Purkinje cell (primary cell): Measurements from ENCODE around the gene ANXA1. TPM values are rescaled to one million over a fixed set of nuclear protein-coding genes. Genes with fewer than 3 reads are reported as not detected.

Source experiments
- polyA plus RNA-seq: library from polyadenylated mRNA; unstranded; fragments of >200 nt; fragmentation: Nextera tagmentation; gene quantifications from 2 replicates; pipeline ENCODE4 v1.2.1, GENCODE V29; 2014

Gene ANXA1, protein sequence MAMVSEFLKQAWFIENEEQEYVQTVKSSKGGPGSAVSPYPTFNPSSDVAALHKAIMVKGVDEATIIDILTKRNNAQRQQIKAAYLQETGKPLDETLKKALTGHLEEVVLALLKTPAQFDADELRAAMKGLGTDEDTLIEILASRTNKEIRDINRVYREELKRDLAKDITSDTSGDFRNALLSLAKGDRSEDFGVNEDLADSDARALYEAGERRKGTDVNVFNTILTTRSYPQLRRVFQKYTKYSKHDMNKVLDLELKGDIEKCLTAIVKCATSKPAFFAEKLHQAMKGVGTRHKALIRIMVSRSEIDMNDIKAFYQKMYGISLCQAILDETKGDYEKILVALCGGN
- polyA plus RNA-seq = 5.1 and 18.8 TPM in 2 replicates

GRCh38 chr9:73151653-73152542 is at the start of gene ANXA1:
TSS of gene ANXA1 (plus strand) at chr9:73151865. CDS start at chr9:73158536, 6,671 bp downstream.

Other genes with a start within 250 kb of the ANXA1 start
- gene ALDH1A1, start 198.8 kb upstream of the ANXA1 start, polyA plus RNA-seq = 198 and 228 TPM in 2 replicates